Ishikawa (cell line): ENCODE results near the gene ABR.

Experiments used
- CEBPB ChIP-seq: IDR thresholded peaks from 2 replicates; pipeline ENCODE4 v1.6.1; 2012
- EP300 ChIP-seq: IDR thresholded peaks from 2 replicates; pipeline ENCODE4 v1.6.1; 2012; ENCODE audit warnings: borderline replicate concordance
- FOXM1 ChIP-seq: IDR thresholded peaks from 2 replicates; pipeline ENCODE4 v1.6.1; 2012; ENCODE audit warnings: low read depth, borderline replicate concordance
- NFIC ChIP-seq: IDR thresholded peaks from 2 replicates; pipeline ENCODE4 v1.6.1; 2012
- TCF12 ChIP-seq: IDR thresholded peaks from 2 replicates; pipeline ENCODE4 v1.6.1; 2012; ENCODE audit warnings: low read depth
- YY1 ChIP-seq: IDR thresholded peaks from 2 replicates; pipeline ENCODE4 v1.6.1; 2012; ENCODE audit warnings: low read depth
- TF ChIP-seq, protein P1 (sequence below): IDR thresholded peaks from 2 replicates; pipeline ENCODE4 v1.6.1; 2012; ENCODE audit warnings: low read depth, mild to moderate bottlenecking

DNA sequence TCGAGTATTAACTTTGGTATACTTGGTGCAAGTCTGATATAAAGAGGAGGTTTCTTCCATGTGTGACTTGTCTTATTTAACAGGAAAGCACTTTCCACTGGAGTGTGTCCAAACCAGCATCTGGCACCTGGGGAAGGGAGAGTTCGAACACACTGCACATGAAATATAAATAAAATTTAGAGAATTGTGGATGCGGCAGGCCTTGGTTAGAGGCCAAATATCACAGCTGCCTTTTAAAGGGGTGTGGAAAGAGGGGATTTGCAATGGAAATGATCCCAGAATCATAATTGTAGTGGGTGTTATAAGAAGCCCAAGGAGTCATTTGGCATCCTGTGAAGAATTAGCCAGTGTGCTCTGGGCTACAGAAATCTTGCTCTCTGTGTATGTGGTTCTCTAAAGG is 195.9 kb downstream of the ABR start:
- no peak for TF ChIP-seq EP300
- TF ChIP-seq NFIC: no peak
- no peak for TF ChIP-seq CEBPB
- no peak for TF ChIP-seq FOXM1
- TF ChIP-seq TCF12: no peak
- no peak for TF ChIP-seq YY1
- TF ChIP-seq, protein P1, sequence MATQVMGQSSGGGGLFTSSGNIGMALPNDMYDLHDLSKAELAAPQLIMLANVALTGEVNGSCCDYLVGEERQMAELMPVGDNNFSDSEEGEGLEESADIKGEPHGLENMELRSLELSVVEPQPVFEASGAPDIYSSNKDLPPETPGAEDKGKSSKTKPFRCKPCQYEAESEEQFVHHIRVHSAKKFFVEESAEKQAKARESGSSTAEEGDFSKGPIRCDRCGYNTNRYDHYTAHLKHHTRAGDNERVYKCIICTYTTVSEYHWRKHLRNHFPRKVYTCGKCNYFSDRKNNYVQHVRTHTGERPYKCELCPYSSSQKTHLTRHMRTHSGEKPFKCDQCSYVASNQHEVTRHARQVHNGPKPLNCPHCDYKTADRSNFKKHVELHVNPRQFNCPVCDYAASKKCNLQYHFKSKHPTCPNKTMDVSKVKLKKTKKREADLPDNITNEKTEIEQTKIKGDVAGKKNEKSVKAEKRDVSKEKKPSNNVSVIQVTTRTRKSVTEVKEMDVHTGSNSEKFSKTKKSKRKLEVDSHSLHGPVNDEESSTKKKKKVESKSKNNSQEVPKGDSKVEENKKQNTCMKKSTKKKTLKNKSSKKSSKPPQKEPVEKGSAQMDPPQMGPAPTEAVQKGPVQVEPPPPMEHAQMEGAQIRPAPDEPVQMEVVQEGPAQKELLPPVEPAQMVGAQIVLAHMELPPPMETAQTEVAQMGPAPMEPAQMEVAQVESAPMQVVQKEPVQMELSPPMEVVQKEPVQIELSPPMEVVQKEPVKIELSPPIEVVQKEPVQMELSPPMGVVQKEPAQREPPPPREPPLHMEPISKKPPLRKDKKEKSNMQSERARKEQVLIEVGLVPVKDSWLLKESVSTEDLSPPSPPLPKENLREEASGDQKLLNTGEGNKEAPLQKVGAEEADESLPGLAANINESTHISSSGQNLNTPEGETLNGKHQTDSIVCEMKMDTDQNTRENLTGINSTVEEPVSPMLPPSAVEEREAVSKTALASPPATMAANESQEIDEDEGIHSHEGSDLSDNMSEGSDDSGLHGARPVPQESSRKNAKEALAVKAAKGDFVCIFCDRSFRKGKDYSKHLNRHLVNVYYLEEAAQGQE: no peak
